PFSK-1 (cell line): ENCODE measurements around the gene C6orf132.

Source experiments
- FOXP2 ChIP-seq: optimal IDR thresholded peaks from 2 replicates; pipeline ENCODE3; 2011; ENCODE audit warnings: borderline replicate concordance, control low read depth, inconsistent platforms; ENCODE audit not compliant: insufficient read depth; ENCODE audit errors: extremely low read length, extremely low read depth
- POLR2AphosphoS5 ChIP-seq: IDR thresholded peaks from 2 replicates; pipeline ENCODE4 v1.6.1; 2012; ENCODE audit warnings: low read depth, mild to moderate bottlenecking, control low read depth, low read length, moderate library complexity
- SIN3A ChIP-seq: IDR thresholded peaks from 2 replicates; pipeline ENCODE4 v1.6.1; 2012; ENCODE audit warnings: mild to moderate bottlenecking, low read length, moderate library complexity, borderline replicate concordance; ENCODE audit not compliant: insufficient read depth
- TAF1 ChIP-seq: IDR thresholded peaks from 2 replicates; pipeline ENCODE4 v1.6.1; 2012; ENCODE audit warnings: low read length, control low read depth, borderline replicate concordance; ENCODE audit not compliant: insufficient read depth
- TF ChIP-seq, protein P1 (sequence below), 2 experiments: IDR thresholded peaks; 2 replicates each; pipeline versions ENCODE4 v1.6.1 to v1.8.0; 2011 to 2012; ENCODE audit warnings: low read depth in 2 of 2, low read length in 2 of 2, control low read depth in 1 of 2, inconsistent platforms in 1 of 2, mild to moderate bottlenecking in 1 of 2, moderate library complexity in 1 of 2; ENCODE audit not compliant: insufficient read depth in 1 of 2

Gene C6orf132

GRCh38 chr6:42137194-42137753 lies 5.1 kb downstream of the C6orf132 start:
- TF ChIP-seq, protein P1, sequence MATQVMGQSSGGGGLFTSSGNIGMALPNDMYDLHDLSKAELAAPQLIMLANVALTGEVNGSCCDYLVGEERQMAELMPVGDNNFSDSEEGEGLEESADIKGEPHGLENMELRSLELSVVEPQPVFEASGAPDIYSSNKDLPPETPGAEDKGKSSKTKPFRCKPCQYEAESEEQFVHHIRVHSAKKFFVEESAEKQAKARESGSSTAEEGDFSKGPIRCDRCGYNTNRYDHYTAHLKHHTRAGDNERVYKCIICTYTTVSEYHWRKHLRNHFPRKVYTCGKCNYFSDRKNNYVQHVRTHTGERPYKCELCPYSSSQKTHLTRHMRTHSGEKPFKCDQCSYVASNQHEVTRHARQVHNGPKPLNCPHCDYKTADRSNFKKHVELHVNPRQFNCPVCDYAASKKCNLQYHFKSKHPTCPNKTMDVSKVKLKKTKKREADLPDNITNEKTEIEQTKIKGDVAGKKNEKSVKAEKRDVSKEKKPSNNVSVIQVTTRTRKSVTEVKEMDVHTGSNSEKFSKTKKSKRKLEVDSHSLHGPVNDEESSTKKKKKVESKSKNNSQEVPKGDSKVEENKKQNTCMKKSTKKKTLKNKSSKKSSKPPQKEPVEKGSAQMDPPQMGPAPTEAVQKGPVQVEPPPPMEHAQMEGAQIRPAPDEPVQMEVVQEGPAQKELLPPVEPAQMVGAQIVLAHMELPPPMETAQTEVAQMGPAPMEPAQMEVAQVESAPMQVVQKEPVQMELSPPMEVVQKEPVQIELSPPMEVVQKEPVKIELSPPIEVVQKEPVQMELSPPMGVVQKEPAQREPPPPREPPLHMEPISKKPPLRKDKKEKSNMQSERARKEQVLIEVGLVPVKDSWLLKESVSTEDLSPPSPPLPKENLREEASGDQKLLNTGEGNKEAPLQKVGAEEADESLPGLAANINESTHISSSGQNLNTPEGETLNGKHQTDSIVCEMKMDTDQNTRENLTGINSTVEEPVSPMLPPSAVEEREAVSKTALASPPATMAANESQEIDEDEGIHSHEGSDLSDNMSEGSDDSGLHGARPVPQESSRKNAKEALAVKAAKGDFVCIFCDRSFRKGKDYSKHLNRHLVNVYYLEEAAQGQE (IDR thresholded peaks at IDR 0.05; ENCODE audit: insufficient read depth in 1 of 2, low read depth in 2 of 2, low read length in 2 of 2), result no peak
- TF ChIP-seq TAF1 (no peak), FOXP2 (no peak), SIN3A (no peak), POLR2AphosphoS5 (no peak)

DNA sequence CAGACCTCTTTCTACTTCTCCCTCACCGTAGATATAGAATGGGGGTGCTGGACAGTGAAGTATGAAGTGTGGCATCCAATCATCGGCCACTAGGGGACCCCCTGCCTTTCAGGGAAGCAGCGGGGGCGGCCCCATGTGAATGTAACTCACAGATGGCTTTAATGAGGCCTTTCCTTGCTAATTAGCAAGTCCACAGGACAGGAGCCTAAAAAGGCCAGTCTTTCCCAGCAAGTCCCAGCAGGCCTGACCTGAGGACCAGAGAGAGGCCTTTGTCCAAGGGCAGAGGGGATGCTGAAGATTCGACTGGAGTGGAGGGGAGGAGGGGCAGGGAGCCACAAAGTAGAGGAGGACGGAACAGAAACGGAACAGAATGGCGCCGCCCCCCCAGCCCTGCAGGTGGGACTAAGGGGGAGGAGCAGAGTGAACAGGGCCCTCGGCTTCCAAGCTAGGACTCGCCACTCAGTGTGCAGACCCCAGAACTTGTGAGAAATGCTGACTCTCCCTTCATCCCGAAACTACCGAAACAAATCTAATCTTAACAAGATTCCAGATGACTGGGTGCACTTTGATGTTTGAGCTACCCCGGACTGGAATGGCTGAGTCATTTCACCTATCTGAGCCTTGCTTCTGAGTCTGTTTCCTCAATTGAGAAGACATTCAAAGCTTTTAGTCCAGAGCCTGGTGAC lies 5.8 kb downstream of the C6orf132 start:
- TF ChIP-seq POLR2AphosphoS5, result no peak
- TF ChIP-seq, protein P1 (IDR thresholded peaks at IDR 0.05; ENCODE audit: insufficient read depth in 1 of 2, low read depth in 2 of 2, low read length in 2 of 2), result 0 out of 4 replicates have a peak, but pooled peaks of 1 of the 2 experiments have one; percentile 26
- TF ChIP-seq TAF1, result no peak
- no peak for TF ChIP-seq FOXP2

DNA sequence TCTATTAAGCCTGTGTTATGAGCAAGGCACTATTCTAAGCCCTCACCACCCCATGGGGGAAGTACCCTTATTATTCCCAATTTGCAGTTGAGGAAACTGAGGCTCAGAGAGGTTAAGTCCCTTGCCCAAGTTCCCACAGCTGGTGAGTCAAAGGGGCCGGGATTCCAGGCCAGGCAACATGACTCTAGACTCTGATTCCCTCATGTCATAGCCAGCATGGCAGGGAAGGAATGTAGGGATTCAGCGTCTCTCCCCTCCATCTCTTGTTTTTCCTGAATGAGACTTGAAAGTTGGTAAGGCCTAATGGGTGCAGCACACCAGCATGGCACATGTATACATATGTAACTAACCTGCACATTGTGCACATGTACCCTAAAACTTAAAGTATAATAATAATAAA lies 6.7 kb downstream of the C6orf132 start:
- TF ChIP-seq FOXP2 (no peak), TAF1 (no peak), SIN3A (no peak), POLR2AphosphoS5 (no peak)
- TF ChIP-seq, protein P1 (IDR thresholded peaks at IDR 0.05; ENCODE audit: insufficient read depth in 1 of 2, low read depth in 2 of 2, low read length in 2 of 2), result no peak

DNA sequence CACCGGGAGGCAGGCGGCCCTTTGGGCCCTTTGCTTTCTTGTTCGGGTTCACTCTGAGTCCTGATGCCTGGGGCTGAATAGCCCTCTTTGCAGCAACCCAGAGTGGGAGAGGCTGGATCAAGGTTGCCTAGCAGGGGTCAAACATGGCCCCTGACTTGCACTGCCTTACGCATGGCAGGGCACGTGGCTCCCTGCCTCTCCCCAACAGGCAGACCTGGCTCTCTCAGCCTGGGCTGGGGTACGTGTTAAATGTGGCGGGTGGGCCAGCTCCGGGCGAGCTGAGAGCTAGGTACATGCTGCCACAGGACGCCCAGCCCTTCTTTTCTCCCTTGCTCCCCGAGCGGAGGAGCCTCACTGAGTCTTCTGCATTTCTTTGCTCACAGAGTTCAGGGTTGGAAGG lies 7.3 kb downstream of the C6orf132 start:
- TF ChIP-seq TAF1, result no peak
- TF ChIP-seq, protein P1 (IDR thresholded peaks at IDR 0.05; ENCODE audit: insufficient read depth in 1 of 2, low read depth in 2 of 2, low read length in 2 of 2), result no peak

- TF ChIP-seq, protein P1 (IDR thresholded peaks at IDR 0.05; ENCODE audit: insufficient read depth in 1 of 2, low read depth in 2 of 2, low read length in 2 of 2), result no peak
- TF ChIP-seq POLR2AphosphoS5 (no peak), SIN3A (no peak), FOXP2 (no peak), TAF1 (no peak)
Observed at GRCh38 chr6:42133926-42134325, 8.5 kb downstream of the C6orf132 start.
